GM19193 (cell line): ENCODE data around the gene CUBN.

Experiments
- POLR2A ChIP-seq: IDR thresholded peaks from 4 replicates; pipeline ENCODE4 v1.6.1; 2011; ENCODE audit not compliant: insufficient read depth, insufficient read length; ENCODE audit errors: extremely low read depth

Gene CUBN

DNA sequence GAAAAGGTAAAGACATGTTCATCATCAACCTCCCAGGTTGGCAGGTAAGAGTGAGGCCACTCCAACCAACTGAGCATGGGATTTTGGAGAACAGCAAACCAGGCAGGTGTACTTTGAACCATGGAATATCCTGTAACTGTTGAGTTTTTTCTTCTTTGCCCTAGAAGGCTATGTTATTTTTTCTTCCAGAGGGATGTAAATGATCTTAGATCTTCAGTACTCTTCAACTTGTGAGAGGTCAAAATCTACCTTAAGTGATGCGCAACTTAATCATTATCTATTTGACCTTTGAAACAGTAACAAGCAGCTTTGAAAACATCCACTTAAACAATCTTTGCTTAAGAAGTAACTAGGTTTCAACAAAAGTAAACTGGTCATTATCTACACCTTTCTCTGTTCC is at the start of gene CUBN:
Gene CUBN, minus strand, starts transcription at position 71 of the 400 bp plus-strand sequence. Its CDS starts 46 bp downstream, at position 25.
- no peak for TF ChIP-seq POLR2A

DNA sequence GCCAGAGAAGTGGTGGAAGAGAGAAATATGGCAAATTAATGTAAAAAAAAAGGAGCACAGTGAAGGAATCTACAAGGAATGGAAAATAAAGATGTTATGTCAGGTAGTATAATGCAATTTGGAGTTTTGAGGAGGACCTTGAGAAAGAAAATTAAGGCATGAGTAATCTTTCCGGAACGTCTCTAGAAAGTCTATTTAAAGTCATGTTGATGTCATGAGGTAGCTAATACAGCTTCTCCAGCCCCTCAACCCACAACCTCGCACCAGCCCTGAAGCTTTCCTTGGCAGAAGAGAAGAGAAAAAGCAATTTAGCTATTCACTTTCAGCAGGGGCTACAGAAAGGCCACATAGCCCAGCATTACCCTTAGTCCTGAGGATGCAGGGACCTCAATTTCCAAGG is 49.4 kb upstream of the CUBN start:
- no peak for TF ChIP-seq POLR2A

DNA sequence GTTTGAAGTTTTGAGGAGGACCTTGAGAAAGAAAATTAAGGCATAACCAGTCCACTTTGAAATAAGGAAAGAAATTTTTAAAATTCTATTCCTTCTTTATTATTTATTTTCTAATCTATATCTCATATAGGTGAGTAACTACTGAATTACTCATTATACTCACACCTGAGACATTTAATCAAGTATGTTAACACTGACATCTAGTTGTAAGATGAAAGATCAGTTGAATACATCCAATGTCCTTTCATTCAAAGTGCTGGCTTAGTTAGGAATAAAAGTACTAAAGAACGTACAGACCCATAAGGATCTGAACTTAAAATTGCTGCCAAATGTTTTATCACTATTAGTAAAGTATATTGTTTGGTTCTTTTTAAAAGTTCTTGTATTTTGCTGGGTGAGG is 48.4 kb upstream of the CUBN start:
- no peak for TF ChIP-seq POLR2A

GRCh38 chr10:17177014-17177413 is 47.4 kb upstream of the CUBN start:
- TF ChIP-seq POLR2A: no peak

DNA sequence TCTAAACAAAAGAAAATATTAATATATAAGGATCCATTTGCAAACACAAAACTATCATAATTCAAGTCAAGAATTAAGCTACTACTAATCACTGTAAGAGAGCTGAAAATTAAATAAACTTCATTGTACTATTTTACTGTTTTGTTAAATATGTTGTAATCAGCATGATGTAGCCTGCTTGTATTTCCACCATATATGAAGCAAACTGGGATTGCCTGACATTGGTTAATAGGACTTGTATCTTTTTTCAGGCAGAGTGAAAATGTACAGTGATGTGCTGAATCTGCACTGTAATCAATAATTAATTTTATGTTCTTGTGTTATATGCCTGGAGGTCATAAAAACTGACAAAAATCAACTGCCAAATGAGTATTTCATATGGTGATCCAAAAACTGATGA is 46.5 kb upstream of the CUBN start:
- TF ChIP-seq POLR2A: no peak

GRCh38 chr10:17175551-17175950 is 45.9 kb upstream of the CUBN start:
- TF ChIP-seq POLR2A: no peak

GRCh38 chr10:17174626-17175025 is 45.0 kb upstream of the CUBN start:
- TF ChIP-seq POLR2A: no peak

- no peak for TF ChIP-seq POLR2A
These were observed 41.6 kb upstream of the CUBN start for GRCh38 chr10:17171141-17171641.

GRCh38 chr10:17169803-17170202 is 40.2 kb upstream of the CUBN start:
- no peak for TF ChIP-seq POLR2A

DNA sequence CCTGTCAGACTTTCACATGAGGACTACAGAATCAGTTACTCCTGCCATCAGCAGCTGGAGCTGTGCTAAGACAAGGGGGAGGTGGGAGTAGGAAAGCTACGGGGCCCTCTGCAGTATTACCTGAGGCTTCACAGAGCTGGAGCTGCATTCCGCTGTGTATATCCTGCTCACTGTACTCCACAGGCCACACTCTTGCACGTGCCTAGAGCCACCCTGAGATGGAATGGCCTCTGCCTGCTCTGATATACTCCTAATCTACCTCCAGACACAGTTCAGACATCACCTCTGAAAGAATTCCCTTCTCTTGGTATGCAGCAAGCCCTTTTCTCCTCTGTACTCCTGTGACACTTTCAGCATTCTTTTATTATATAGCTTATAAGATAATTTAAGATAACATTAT is 37.1 kb upstream of the CUBN start:
- TF ChIP-seq POLR2A: no peak

DNA sequence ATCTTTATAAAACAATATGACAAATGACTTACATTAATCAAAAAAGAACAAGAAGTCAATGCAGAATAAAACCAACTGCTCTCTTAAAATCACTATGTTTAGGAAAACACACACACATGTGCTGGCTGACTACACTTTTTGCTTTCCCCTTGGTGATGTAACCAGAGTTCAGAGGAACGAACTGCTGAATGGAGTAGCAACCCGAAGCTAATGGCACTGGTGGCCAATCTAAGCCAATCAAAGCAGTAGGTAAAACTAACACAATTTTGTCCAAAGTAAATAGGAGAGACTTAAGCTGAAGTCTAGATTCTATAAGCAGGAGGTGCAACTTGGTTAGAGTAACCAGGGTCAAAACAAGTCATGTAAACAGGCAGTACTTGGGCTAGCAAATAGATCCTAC is 33.2 kb upstream of the CUBN start:
- TF ChIP-seq POLR2A: no peak

- no peak for TF ChIP-seq POLR2A
These were observed 32.2 kb upstream of the CUBN start for GRCh38 chr10:17161775-17162174.

- no peak for TF ChIP-seq POLR2A
These were observed 27.4 kb upstream of the CUBN start for GRCh38 chr10:17157024-17157423.

DNA sequence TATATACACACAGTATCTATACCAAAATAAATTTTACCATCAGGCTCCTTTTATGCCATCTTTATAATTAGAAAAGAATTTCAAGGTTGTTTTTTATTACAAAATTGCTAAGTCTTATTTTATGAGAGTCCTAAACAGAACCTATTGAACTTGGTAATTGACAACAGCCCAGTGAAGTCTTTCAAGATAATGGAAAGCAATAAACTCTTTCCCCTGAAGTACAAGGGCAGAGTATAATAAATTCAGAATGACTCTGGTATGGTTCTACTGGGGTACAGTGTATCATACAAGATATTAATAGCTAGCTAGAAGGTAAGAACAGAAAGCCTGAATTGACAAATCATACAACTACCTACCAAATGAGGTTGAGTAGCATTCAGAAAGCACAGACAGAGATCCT is 26.2 kb upstream of the CUBN start:
- TF ChIP-seq POLR2A: no peak

- no peak for TF ChIP-seq POLR2A
These were observed 24.5 kb upstream of the CUBN start for GRCh38 chr10:17154116-17154515.

DNA sequence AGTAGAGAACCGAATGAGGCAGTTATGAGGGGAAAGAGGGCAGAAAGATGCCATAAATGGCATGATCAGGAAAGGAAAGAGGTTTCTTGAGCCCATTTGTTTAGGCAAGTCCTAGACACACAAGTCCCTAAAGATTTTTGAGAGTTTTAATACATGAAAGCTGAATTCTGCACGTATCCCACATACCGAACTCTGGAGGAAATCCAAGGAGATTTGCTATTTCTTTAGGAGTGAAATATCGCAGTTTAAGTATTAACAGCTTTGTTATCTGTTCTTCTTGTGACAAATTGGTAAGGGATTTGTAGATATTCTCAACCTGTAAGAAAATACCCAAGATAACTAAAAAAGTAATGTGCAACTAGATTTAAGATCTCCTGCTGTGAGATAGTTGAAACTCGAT is 23.7 kb upstream of the CUBN start:
- TF ChIP-seq POLR2A: no peak

- no peak for TF ChIP-seq POLR2A
These were observed 22.1 kb upstream of the CUBN start for GRCh38 chr10:17151716-17152115.
